ENCODE measurements around the gene MARCHF6.
"Not testable (repeated sequence)": the region's sequence is repeated elsewhere in the genome, so short reads cannot be mapped to it uniquely, and the experiment has no call there.

The MARCHF6 gene

DNA sequence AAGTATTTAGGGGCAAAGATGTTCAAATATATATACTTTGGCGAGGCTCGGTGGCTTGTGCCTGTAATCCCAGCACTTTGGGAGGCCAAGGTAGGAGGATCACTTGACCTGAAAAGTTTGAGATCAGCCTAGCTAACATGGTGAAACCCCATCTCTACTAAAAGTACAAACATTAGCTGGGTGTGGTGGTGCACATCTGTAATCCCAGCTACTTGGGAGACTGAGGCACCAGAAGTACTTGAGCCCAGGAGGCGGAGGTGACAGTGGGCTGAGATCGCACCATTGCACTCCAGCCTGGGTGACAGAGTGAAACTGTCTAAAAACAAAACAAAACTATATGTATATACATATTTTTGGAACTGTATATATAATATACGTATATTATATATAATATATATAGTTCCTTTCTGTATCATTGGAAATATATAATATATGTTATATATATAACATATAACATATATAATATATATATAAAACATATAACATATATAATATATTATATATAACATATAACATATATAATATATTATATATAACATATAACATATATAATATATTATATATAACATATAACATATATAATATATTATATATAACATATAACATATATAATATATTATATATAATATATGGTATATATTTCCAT, 8.9 kb upstream of the MARCHF6 start:
- H3K4me3 ChIP-seq (ENCODE audit: low read depth, low read length); DNase-seq (ENCODE audit: low read depth): not testable (repeated sequence)

DNA sequence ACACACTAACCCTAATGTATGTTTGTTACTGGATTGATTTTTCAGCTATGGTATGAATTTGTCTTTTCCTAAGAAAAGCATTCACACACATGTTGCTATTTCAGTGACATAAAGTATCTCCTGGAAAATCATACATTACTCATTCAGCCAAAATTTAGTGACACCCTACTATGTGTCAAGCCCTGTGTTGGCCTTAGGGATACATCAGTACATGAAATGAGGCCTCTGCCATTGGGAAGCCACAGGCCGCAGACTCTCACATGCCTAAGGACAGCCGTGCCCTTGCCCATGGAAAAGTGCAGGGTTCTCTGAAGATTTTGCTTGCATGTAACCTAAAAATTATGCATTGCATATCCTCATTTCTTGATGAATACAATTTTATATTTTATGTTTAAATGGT, 5.2 kb upstream of the MARCHF6 start:
- H3K4me3 ChIP-seq (ENCODE audit: low read depth, low read length), result no peak overlapping the region
- no peak for DNase-seq (ENCODE audit: low read depth)

DNA sequence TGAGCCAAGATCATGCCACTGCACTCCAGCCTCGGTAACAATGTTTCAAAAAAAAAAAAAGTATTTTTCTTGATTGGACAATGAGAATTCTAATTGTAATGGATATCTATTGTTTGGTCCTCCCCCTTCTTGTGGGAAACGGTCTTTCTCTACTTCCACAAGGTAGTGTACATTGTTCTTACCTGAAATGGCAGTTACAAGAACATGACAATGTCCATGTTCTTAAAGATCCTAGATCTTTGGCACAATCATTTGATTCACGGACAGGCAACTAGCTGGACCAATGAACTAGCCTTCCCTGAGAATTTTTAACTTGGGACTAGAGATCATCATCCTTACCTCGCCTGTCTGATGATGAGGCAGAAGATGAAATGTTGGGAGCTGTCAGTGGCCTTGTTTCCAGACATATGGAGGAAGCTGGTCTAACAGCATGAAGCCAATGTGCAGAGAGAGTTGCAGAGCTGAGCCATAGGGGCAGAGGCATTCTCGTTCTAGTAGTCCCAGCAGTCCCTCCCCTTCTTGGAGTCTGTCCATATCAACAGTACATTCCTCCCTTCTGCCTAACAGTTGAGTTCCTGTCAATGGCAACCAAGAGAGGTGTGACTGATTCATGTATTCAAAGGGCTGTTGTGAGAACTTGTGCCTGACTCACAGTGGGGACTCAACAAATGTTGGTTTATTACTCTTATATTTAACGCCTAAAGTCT, 2.1 kb upstream of the MARCHF6 start:
- peak; percentile 65 for DNase-seq (ENCODE audit: low read depth)
- H3K4me3 ChIP-seq (ENCODE audit: low read depth, low read length), result no peak overlapping the region

DNA sequence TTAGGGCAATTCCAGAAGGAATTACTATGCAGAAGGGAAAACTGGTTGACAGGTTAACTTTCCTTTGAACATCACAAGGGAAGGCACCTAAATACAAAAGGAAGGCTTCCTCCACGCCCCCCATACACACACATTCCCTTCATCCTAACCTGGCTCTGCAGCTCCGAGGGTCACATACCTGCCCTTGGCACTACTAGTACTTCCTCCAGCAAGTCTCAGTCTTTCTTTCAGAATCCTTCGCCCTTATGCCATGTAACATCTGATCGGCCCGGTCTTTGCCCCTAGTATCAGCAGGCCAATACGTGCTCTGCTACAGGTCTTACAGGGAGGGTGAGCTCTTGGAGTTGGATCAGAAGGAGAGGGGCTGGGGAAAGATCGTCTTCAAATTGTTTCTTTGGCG, 1.6 kb upstream of the MARCHF6 start:
- H3K4me3 ChIP-seq (ENCODE audit: low read depth, low read length), result no peak overlapping the region
- DNase-seq (ENCODE audit: low read depth), result no peak

DNA sequence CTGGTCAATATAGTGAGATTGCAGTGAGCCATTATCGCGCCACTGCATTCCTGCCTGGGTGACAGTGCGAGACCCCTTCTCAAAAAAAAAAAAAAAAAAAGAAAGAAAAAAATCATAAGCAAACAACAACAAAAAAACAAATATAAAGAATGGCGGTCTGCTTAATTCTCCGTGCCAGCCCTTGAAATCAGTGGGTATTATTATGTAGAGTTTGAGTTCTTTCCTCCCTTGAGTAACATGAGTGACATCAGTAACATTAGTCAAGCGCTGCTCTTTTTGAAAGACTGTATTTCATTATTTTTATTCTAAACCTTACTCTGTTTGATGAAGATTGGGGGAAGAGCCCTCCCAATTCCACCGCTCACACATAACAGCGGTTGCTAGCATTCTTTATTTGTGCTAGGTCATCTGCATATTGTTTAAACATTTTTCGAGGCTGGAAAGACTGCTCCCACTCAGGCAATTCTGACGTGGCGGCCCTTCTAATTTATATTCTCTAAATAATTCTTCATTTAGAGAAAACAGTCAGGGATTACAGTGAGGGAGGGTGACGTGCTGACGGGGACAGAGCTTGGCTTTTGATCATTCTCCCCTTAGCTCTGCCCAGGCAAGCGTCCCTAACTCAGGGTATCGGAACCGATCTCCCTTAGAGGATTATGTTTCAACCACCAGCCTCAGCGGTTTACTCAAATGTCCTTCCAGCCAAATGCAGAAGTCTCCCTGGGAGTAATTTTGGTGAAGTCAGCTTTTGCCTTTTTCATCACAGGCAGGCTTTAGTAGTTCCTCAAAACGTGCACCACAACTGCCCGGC, 860 bp upstream of the MARCHF6 start:
- H3K4me3 ChIP-seq (ENCODE audit: low read depth, low read length), result peak overlapping the region; percentile 88
- no peak for DNase-seq (ENCODE audit: low read depth)

DNA sequence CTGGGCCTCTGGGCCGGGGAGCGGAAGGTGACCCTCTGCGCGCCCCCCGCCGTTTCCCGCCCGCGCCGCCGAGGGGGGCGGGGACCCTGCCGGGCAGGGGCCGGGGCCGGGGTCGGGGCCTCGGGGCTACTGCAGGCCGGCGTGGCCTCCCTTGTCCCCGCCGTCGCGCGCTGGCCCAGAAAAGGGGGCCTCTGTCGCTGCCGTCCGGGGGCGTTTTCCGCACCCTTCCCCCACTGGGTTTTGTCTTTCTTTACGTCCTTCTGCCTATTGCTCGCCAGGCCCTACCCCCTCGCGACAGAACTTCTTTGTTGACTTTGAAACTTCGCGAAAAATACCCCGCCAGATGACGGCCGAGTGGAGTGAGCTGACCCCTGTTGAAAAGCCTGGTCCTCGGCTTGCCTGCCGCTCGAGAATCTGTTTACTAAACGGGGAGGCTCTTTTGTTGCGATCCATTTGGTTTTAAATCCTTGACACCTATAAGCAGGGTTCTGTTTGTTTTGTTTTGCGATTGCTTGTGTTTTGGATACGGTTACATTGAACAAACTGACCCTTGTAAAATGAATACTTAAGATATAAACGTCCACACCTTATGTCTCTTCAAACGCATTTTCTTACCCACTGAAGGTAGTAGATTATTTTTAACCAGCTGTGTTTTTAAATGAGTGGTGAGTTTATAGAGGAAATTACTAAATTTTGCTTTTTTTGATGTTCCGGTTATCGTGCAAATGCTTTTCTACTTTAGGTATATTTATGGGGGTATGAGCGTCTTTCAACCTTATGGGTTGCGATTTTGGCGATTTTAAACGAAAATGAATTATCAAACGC, 765 bp downstream of the MARCHF6 start:
- no peak for DNase-seq (ENCODE audit: low read depth)
- peak overlapping the region; percentile 88 for H3K4me3 ChIP-seq (ENCODE audit: low read depth, low read length)

DNA sequence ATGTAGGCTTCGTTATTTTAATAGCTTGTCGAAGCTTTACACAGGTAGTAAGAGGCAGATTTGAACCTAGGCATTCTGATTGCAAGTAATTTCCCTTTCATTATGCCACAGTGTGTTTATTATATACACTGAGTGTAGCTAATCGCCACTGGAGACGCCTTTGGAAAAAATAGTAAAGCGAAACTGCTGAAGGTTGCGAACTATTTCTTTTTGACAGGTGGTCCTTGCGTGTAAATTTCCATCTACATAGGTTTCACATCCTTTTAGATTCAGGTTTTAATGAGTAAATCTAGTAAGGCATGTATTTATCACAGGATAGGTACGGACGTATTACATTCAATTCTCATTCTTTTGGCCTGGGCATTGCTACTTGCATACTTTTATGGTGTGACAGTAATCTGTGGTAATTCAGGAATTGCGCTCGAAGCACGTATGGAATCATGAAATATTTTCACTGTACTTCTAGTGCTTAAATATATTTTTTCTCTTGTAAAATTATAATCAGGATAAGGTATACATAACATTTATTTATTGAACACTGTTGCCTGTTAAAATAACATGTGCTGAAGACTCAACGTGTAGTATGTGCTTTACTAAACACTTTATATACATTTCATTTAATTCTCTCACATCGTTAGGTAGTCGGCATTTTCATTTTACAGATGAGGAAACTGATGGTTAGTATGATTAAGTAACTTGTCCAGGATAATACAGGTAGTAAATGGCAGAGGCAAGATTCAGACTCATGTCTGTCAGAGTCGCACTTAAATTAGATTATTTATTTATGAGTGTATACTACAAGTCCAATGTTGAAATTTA, 1.8 kb downstream of the MARCHF6 start:
- peak overlapping the region; percentile 88 for H3K4me3 ChIP-seq (ENCODE audit: low read depth, low read length)
- no peak for DNase-seq (ENCODE audit: low read depth)

DNA sequence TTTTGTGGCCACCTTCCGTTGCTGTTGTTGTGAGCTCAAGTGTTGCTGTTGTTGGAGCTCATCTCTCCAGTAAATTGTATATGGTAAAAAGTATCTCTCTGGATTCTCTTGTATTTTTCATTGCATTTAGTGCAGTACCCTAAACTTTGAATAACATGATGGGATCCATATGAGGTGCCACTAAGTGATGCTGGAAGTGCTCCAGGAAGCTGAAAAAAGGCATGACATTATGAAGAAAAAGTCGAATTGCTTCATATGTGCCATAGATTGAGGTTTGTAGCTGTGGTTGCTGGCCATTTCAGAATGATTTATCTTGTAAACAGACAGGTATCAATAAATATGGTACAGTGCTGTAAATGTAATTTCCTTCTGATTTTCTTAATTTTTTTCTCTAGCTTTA, 5.5 kb downstream of the MARCHF6 start:
- DNase-seq (ENCODE audit: low read depth), result no peak
- H3K4me3 ChIP-seq (ENCODE audit: low read depth, low read length), result no peak overlapping the region

DNA sequence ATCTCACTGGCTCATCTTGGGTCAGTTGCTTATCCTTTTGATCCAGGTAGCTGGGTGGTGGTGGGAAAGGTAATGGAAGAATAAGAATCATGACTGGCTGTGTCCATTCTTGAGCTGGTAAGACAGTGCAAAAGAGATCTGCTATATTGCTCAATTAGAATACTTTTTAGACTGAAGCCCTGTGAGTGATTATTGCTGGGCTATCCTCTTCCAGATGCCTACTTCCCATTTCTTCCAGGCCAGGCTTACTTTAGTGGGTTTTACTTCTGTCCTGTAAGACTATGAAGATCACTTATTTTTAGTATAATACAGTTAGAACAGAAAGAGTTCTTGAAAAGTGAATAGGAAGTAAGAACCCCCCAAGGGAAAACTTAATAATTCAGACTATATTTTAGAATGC, 7.2 kb downstream of the MARCHF6 start:
- H3K4me3 ChIP-seq (ENCODE audit: low read depth, low read length), result no peak overlapping the region
- DNase-seq (ENCODE audit: low read depth), result no peak

DNA sequence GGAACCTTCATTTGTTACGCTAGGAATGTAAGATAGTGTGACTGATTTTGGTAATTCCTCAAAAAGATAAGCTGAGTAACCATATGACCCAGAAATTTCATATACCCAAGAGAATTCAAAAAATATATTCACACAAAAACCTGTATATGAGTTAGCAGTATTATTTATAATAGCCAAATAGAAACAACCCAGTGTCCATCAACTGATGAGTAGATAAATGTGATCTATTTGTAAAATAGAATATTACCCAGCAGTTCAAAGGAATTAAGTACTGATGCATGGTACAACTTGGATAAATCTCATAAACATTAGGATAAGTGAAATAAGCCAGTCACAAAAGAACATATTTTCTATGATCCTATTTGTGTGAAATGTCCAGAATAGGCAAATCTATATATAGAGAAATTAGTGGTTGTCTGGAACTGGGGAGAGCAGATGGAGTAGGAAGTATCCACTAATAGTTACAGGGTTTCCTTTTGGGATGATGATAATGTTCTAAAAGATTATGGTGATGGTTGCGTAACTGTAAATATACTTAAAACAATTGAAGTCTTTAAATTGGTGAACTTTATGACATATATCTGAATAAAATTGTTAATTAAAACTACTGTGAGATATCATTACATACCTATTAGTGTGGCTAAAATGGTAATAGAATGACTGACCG, 10.2 kb downstream of the MARCHF6 start:
- no peak overlapping the region for H3K4me3 ChIP-seq (ENCODE audit: low read depth, low read length)
- DNase-seq (ENCODE audit: low read depth), result no peak

DNA sequence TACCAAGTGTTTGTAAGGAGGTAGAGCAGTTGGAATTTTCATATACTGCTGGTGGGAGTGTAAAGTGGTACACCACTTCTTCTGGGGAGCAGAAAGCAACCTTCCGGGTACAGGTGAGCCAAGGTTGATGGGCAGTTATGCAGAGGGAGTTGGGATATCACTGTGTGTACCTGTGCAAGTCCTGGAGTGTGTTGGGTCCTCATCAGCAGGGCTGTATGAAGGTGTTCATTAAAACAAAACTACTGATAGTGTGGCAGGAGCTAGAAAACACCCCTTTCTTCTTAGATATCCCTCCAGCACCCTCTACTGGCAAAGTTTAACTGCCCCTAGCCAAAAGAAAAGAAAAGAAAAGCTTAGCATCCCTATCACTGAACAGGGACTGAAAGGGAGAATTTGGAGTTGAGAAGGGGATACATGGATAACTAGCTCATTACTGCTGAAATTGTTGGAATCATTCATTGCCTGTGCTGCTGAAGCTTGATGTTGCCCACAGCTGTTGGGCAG, 10.7 kb downstream of the MARCHF6 start:
- no peak for DNase-seq (ENCODE audit: low read depth)
- no peak overlapping the region for H3K4me3 ChIP-seq (ENCODE audit: low read depth, low read length)

DNA sequence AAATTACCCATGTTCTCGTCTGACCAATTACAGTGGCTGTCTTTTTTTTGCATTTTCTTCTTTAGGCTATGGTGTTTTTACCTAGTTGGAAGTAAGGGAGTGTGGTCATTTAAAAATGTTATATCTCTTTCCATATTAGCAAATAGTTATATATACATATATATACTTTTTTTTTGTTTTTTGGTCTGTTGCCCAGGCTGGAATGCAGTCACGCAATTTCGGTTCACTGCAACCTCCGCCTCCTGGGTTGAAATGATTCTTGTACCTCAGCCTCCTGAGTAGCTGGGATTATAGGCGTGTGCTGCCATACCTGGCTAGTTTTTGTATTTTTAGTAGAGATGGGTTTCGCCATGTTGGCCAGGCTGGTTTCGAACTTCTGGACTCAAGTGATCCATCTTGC, 12.3 kb downstream of the MARCHF6 start:
- H3K4me3 ChIP-seq (ENCODE audit: low read depth, low read length), result no peak overlapping the region
- no peak for DNase-seq (ENCODE audit: low read depth)

DNA sequence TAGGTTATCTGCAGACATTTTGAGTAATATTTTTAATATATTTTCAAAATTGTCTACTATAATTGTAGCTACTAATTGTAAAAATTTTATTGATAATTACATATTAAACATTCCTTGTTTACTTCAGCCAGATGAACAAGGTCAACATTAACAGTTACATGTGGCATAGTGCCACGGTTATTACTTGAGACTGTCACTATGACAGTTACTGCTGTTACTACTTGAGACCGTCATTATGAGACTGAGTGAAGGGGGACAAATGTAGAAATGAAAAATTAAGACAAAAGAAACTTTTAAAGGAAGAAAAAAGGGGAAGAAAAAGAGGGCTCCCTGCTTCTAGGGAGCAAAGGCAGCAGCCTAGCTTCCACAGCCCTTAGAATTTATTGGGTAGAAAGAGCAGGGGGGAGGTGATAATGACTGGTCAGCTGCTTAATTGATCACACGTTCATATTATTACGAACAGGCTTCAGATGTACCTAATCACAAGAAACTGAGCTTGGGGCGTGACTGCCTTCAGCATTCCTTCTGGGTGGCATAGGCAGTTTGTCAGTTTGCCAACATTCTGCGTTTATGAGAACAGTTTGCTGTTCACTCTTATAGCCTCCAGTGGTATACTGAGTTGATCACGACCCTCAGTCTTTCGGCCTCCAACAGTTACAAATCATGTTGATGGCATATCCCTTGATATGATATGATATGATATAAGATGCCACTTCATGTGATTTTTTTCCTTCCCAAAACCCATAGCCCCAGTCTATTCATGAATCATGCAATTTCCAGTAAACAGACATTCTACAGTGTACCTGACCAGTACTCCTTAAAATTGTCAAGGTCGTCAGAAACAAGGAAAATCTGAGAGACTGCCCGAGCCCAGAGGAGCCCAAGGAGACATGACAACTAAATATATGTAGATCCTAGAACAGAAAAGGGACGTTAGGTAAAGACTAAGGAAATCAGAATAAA, 13.1 kb downstream of the MARCHF6 start:
- no peak for DNase-seq (ENCODE audit: low read depth)
- H3K4me3 ChIP-seq (ENCODE audit: low read depth, low read length), result no peak overlapping the region

DNA sequence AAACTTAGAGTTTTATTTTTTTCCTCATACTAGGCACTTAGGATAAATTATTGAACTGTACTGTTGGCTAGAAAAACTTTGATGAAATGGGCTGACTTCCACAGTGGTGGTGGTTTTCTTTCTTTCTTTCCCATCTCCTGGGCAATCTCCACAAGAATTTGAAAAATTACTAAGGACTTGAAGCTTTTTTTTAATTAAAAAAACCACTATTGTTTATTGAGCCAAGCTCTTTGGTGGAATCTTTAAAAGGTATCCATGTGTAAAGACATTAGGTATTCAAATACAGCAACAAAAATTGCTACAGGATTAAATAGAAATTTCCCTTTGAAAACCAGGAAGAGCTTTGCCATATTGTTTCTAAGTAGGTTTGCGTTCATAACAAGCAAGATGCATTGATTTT, 14.1 kb downstream of the MARCHF6 start:
- DNase-seq (ENCODE audit: low read depth), result no peak
- H3K4me3 ChIP-seq (ENCODE audit: low read depth, low read length), result no peak overlapping the region

DNA sequence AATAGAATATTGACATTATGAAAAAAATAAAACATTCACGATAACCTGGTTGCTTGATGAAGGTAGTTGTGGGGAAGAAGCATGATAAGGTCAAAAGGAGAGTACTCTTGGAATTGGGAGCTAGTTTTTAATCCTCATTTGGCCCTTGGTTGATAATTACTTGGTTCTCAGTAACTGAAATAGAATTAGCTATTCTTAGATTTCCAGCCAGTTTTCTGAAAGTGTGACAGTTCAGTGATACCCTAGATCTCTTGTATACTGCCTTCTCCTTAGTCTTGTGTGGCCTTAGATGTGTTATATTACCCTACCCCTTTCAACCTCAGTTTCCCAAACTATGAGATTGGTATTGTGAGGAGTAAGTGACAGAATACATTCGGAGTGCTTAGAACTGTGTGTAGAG, 17.4 kb downstream of the MARCHF6 start:
- no peak overlapping the region for H3K4me3 ChIP-seq (ENCODE audit: low read depth, low read length)
- DNase-seq (ENCODE audit: low read depth), result no peak

DNA sequence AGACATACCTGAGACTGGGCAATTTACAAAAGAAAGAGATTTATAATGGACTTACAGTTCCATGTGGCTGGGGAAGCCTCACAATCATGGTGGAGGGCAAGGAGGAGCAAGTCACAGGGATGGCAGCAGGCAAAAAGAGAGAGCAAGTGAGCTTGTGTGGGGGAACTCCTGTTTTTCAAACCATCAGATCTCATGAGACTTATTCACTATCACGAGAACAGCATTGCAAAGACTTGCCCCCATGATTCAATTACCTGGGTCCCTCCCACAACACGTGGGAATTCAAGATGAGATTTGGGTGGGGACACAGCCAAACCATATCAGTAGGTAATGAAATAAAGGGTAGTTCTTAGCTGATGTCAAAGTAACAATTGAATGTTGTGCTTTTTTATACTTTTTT, 17.9 kb downstream of the MARCHF6 start:
- not testable (repeated sequence) for DNase-seq (ENCODE audit: low read depth)

More for the DNA sequence above, 17.9 kb downstream of the MARCHF6 start:
- H3K4me3 ChIP-seq (ENCODE audit: low read depth, low read length), result not testable (repeated sequence)

Measured in skeletal muscle cell (primary cell).